GM13977 (cell line): ENCODE measurements around the gene ORM2.

Experiments used
- DNase-seq: peaks from one replicate; pipeline ENCODE4 v3.0.0; 2012; ENCODE audit warnings: low spot score
- in situ Hi-C: fragments of 300-500 bp; cut with MboI; formaldehyde crosslinking; loops from one replicate; pipeline ENCODE4 v1.12.0; 2022; ENCODE audit warnings: low sequenced_read_pairs, low pct_unique_long_range_greater_than_20kb, mixed read lengths, inconsistent platforms; ENCODE audit not compliant: unreplicated experiment
- TF ChIP-seq, protein P1 (sequence below): IDR thresholded peaks from 2 replicates; pipeline ENCODE4 v1.5.1; 2012; ENCODE audit warnings: mild to moderate bottlenecking, control low read depth; ENCODE audit not compliant: insufficient read depth; ENCODE audit errors: extremely low read depth, missing control alignments

Gene ORM2

DNA sequence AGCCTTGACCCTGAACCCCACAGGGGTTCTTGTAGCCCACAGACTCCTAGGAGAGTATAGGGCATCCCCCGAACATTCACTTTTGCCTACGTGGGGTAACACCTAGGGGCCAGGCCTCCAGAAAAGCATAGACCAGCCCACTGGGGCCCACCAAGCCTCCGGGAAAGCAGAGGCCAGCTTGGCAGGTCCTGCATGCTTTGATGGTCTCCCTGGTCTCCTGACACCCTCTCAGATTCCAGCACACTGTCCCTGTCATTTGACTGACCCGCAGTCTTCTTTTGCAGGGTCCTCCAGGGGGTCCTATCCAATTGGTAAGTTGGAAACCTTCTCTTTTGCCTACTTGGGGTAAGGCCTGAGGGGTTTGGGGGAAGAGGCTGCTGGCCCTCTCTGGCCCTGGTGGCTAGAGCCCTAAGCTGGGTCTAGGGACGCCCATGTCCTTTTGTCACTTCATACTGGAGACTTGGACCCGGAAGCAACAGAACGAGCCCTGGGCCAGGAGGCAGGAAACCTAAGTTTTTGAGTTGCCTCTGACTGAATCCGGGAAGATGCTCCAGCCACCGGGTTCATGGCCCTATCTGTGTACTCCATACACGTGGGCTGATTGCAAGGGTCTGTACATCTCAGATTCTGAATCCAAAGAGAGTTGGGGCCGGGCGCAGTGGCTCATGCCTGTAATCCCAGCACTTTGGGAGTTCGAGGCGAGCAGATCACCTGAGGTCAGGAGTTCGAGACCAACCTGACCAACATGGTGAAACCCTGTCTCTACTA, 27.7 kb upstream of the ORM2 start:
- DNase-seq = no peak
- TF ChIP-seq, protein P1, sequence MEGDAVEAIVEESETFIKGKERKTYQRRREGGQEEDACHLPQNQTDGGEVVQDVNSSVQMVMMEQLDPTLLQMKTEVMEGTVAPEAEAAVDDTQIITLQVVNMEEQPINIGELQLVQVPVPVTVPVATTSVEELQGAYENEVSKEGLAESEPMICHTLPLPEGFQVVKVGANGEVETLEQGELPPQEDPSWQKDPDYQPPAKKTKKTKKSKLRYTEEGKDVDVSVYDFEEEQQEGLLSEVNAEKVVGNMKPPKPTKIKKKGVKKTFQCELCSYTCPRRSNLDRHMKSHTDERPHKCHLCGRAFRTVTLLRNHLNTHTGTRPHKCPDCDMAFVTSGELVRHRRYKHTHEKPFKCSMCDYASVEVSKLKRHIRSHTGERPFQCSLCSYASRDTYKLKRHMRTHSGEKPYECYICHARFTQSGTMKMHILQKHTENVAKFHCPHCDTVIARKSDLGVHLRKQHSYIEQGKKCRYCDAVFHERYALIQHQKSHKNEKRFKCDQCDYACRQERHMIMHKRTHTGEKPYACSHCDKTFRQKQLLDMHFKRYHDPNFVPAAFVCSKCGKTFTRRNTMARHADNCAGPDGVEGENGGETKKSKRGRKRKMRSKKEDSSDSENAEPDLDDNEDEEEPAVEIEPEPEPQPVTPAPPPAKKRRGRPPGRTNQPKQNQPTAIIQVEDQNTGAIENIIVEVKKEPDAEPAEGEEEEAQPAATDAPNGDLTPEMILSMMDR = no peak
- in situ Hi-C loops = no loop called here

DNA sequence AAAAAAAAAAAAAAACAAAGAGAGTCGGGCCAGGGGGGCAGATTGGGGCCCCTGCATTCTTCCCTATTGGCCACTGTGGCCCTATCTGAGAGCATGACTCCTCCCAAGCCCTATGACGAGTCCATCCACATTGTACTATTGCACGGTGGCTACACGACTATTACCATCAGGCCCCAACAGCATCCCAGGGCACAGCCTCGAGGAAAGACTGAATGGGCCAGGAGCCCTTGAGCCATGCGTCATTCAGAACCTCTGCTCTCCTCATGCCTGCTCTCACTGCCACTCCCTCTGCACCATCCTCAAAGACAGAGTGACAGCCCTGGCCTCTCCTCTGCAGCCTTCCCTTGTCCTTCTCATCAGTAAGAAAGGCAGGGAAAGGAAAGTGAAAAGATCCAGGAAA, 26.9 kb upstream of the ORM2 start:
- in situ Hi-C loops = no loop called here
- TF ChIP-seq, protein P1 = no peak
- DNase-seq = no peak

DNA sequence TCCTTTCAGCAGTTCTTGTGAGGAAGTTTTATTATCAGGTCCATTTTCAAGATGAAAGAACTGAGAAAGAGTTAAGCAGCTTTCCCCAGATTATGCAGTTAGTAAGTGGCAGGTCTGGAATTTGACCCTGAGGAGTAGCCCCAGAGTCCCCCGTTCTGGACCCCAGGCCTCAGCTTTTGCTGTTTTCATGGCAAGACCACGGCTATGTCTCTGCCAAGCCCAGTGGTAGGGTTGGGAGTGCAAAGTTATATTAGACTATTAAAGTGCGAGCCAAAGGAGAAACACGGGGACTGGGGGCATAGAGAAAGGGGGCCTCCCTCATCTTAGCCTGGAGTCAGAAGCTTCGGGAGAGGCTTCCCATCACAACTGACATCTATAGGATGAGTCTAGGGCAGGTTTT, 26.1 kb upstream of the ORM2 start:
- DNase-seq = no peak
- in situ Hi-C loops = no loop called here
- TF ChIP-seq, protein P1 = no peak

DNA sequence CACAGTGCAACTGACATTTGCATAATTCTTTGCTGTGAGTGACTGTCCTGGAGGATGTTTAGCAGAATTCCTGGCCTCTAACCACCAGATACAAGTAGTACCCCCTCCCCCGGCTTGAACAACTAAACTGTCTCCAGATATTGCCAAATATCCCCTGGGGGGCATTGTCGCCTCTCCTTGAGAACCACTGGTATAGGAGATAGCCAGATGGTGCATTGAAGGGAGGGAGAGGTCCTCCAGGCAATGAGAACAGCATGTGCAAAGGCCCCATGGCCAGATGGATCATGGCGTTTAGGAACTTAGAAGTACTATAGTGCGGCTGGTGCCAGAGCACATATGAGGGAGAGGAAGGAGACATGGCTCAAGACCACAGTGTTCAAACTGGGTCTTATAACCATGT, 25.7 kb upstream of the ORM2 start:
- DNase-seq = no peak
- TF ChIP-seq, protein P1 = no peak
- in situ Hi-C loops = no loop called here

DNA sequence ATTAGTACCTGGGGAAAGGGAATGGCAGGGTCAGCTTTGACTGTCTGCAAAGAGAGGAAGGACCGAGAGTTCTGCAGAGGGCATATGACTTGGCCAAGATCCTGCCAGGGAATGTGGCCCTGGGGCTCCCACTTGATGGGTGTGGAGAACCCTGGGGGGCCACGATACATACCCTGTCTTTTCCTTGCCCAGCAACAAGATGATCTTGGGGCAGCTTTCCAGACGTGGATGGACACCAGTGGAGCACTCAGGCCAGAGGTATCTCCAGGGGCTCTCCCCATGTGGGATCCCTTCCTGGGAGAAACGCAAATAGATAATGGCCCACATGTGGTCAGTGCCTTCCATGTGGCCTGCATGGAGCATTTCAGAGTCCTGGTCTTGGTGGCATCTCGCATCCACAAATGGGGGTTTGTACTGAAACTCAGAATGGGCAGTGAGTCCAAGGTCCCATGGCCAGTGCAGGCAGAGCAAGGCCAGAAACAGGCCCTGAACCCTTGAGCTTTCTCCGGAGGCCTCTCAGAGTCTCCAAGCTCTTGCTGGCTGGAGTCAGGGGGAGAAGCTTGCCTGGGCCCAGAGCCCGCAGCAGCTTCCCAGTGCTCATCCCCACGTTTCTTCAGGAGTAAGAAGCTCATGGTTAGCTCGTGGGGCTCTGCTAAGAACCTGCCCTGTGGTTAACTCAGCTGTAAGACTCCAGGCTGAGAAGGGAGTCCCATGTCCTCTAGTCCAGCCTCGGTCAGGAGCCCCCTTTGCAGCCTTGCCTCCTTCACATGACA, 25.1 kb upstream of the ORM2 start:
- no peak for DNase-seq
- in situ Hi-C loops = no loop called here
- TF ChIP-seq, protein P1 = no peak

DNA sequence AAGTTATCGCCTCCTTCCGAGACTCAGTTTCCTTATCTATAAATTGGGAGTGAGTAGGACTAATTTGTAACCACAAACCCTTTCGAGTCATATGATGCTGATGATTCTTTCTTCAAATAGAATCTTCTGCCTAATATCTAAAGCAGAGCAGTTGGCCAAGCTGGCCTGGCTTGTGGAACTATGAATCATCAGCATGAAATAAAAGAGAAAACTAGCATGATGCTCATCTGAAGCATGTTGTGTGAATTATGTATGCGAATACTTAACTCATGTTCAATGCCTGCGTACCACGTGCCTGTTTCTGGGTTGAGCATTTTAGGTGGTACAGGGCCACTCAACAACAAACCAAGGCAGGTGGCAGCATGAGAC, 21.8 kb upstream of the ORM2 start:
- TF ChIP-seq, protein P1 = no peak
- in situ Hi-C loops = no loop called here
- DNase-seq = no peak
